Tibial artery (tissue), 4 donors: ENCODE data around the gene ST8SIA4.

Experiments
- DNase-seq, 2 donors: peaks; one replicate each; pipeline ENCODE4 v3.0.0-alpha.2; 2019
- H3K27ac ChIP-seq, 2 donors: fragments of 200-600 bp; sonication (generic) in 1 of 2; 1 replicate in 1 of 2; 2 replicates in 1 of 2; pipeline ENCODE4 v1.5.1; 2018 to 2019; ENCODE audit warnings: mild to moderate bottlenecking in 1 of 2
- H3K27me3 ChIP-seq, 2 donors: fragments of 200-600 bp; sonication (generic) in 1 of 2; one replicate each; pipeline versions ENCODE4 v1.5.1 to v1.6.0; 2016 to 2019
- H3K36me3 ChIP-seq, 3 donors: fragments of 200-600 bp; sonication (generic) in 2 of 3; one replicate each; pipeline ENCODE4 v1.5.1; 2016 to 2019; ENCODE audit warnings: mild to moderate bottlenecking in 2 of 3
- H3K4me1 ChIP-seq, 4 donors: fragments of 200-600 bp; sonication (generic) in 2 of 4; 1 replicate in 3 of 4; 2 replicates in 1 of 4; pipeline ENCODE4 v1.5.1; 2016 to 2019
- H3K4me3 ChIP-seq, 2 donors: fragments of 200-600 bp; sonication (generic) in 1 of 2; 1 replicate in 1 of 2; 2 replicates in 1 of 2; pipeline ENCODE4 v1.5.1; 2018 to 2019; ENCODE audit warnings: mild to moderate bottlenecking in 2 of 2
- H3K9me3 ChIP-seq, 3 donors: fragments of 200-600 bp; sonication (generic) in 1 of 3; one replicate each; pipeline ENCODE4 v1.5.1; 2016 to 2019
- CTCF ChIP-seq, 2 experiments: fragments of 200-600 bp in 1 of 2; fragments of 450-650 bp in 1 of 2; IDR thresholded peaks; one replicate each; pipeline ENCODE4 v1.5.1; 2017 to 2019; ENCODE audit warnings: antibody characterized with exemption in 2 of 2, mild to moderate bottlenecking in 1 of 2, moderate library complexity in 1 of 2
- intact Hi-C: fragments of 100-400 bp; cut with DNase I; formaldehyde crosslinking; loops from one replicate; pipeline ENCODE4 v1.15.0; 2023; ENCODE audit warnings: low total_unique reads

Gene ST8SIA4

GRCh38 chr5:100824635-100825034, 78.4 kb downstream of the ST8SIA4 start:
- H3K27ac ChIP-seq: no peak overlapping the region
- TF ChIP-seq CTCF (IDR thresholded peaks at IDR 0.05): no peak
- no peak overlapping the region for H3K4me3 ChIP-seq
- H3K36me3 ChIP-seq: no peaks in the 10 kb centered on the region
- intact Hi-C loops: no loop called here
- H3K4me1 ChIP-seq: no peaks in the 10 kb centered on the region
- no peak for DNase-seq
- no peaks in the 10 kb centered on the region for H3K9me3 ChIP-seq
- no peaks in the 10 kb centered on the region for H3K27me3 ChIP-seq

- no peaks in the 10 kb centered on the region for H3K9me3 ChIP-seq
- no peaks in the 10 kb centered on the region for H3K4me1 ChIP-seq
- no peak for TF ChIP-seq CTCF (IDR thresholded peaks at IDR 0.05)
- no peak overlapping the region for H3K4me3 ChIP-seq
- no peaks in the 10 kb centered on the region for H3K36me3 ChIP-seq
- intact Hi-C loops: no loop called here
- no peak for DNase-seq
- H3K27ac ChIP-seq: no peak overlapping the region
- no peaks in the 10 kb centered on the region for H3K27me3 ChIP-seq
These were observed 79.3 kb downstream of the ST8SIA4 start for GRCh38 chr5:100823812-100824211.

DNA sequence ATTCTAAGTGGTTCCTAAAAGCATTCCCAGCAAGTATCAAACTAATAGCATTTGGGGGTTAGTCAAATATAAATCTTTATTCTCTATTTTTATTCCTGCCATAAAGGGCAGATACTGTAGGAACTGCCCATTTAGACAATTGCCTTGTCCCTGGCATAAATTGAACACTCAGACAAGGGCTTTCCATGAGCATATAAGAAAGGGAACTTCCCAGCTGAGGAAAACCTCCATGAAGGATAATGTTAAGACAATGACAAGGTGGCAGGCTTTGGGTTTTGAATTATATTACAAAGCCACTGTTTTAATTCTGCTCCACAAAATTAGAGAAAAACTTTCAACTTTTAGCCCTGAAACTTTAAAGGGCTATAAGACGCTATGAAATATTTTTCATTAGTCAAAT, 81.3 kb downstream of the ST8SIA4 start:
- Histone ChIP-seq H3K9me3 (no peaks in the 10 kb centered on the region), H3K36me3 (no peaks in the 10 kb centered on the region), H3K4me3 (no peak overlapping the region), H3K27ac (no peak overlapping the region), H3K4me1 (no peaks in the 10 kb centered on the region), H3K27me3 (no peaks in the 10 kb centered on the region)
- intact Hi-C loops: no loop called here
- no peak for TF ChIP-seq CTCF (IDR thresholded peaks at IDR 0.05)
- DNase-seq: no peak

GRCh38 chr5:100818340-100818739, 84.7 kb downstream of the ST8SIA4 start:
- DNase-seq: no peak
- H3K27me3 ChIP-seq: no peaks in the 10 kb centered on the region
- no peaks in the 10 kb centered on the region for H3K36me3 ChIP-seq
- no peak overlapping the region for H3K4me3 ChIP-seq
- H3K9me3 ChIP-seq: no peaks in the 10 kb centered on the region
- no peak for TF ChIP-seq CTCF (IDR thresholded peaks at IDR 0.05)
- H3K4me1 ChIP-seq: no peaks in the 10 kb centered on the region
- H3K27ac ChIP-seq: no peak overlapping the region
- intact Hi-C loops: no loop called here

DNA sequence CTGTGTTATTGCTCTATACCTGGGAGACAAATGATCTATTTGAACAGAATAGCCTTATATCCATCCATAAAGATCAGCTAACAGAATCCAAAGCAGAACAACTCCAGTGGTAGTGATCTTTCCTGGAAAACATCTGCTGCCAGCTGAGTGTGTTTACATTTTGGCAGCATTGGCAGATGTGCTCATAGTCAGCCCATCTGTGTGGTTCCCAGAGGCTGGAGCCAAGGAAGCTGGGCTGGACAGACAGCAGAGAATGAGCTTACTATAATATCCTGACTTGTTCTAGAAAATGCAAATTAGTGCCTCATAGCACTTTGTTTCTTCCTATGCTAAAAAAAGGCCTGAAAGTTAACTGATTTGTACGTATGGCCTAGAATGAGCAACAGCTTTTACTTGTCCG, 99.7 kb downstream of the ST8SIA4 start:
- Histone ChIP-seq H3K4me3 (no peak overlapping the region), H3K36me3 (no peaks in the 10 kb centered on the region), H3K27me3 (no peaks in the 10 kb centered on the region), H3K9me3 (no peaks in the 10 kb centered on the region), H3K4me1 (no peaks in the 10 kb centered on the region), H3K27ac (no peak overlapping the region)
- intact Hi-C loops: no loop called here
- no peak for DNase-seq
- no peak for TF ChIP-seq CTCF (IDR thresholded peaks at IDR 0.05)

DNA sequence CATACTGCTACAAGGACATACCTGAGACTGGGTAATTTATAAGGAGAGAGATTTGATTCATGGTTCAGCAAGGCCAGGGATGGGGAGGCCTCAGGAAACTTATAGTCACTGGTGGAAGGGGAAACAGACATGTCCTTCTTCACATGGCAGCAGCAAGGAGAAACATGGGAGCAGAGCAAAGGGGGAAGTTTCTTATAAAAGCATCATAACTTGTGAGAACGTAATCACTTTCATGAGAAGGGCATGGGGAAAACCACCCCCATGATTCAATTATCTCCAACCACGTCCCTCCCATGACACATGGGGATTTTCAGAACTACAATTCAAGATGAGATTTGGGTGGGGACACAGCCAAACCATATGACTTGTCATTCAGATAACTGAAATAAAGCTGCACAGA, 100.9 kb downstream of the ST8SIA4 start:
- no peaks in the 10 kb centered on the region for H3K27me3 ChIP-seq
- no peaks in the 10 kb centered on the region for H3K4me1 ChIP-seq
- DNase-seq: no peak
- TF ChIP-seq CTCF (IDR thresholded peaks at IDR 0.05): no peak
- no peaks in the 10 kb centered on the region for H3K9me3 ChIP-seq
- no peak overlapping the region for H3K27ac ChIP-seq
- no peak overlapping the region for H3K4me3 ChIP-seq
- no peaks in the 10 kb centered on the region for H3K36me3 ChIP-seq
- intact Hi-C loops: no loop called here
